ENCODE results near the gene PIGB.

Gene PIGB

GRCh38 chr15:55343168-55343567 lies 24.1 kb downstream of the PIGB start:
- DNase-seq (ENCODE audit: low spot score), result no peak

GRCh38 chr15:55344206-55344605 lies 25.2 kb downstream of the PIGB start:
- DNase-seq (ENCODE audit: low spot score), result no peak
- TF ChIP-seq CTCF (IDR thresholded peaks at IDR 0.05; ENCODE audit: extremely low read depth, missing control alignments), result no peak

More at GRCh38 chr15:55343168-55343567, 24.1 kb downstream of the PIGB start:
- no peak for TF ChIP-seq CTCF (IDR thresholded peaks at IDR 0.05; ENCODE audit: extremely low read depth, missing control alignments)

GRCh38 chr15:55348281-55348778 lies 29.3 kb downstream of the PIGB start:
- TF ChIP-seq CTCF (IDR thresholded peaks at IDR 0.05; ENCODE audit: extremely low read depth, missing control alignments), result no peak
- DNase-seq (ENCODE audit: low spot score), result no peak

GRCh38 chr15:55349282-55349681 lies 30.3 kb downstream of the PIGB start:
- DNase-seq (ENCODE audit: low spot score), result no peak
- TF ChIP-seq CTCF (IDR thresholded peaks at IDR 0.05; ENCODE audit: extremely low read depth, missing control alignments), result no peak

- no peak for DNase-seq (ENCODE audit: low spot score)
- TF ChIP-seq CTCF (IDR thresholded peaks at IDR 0.05; ENCODE audit: extremely low read depth, missing control alignments), result no peak
Observed at GRCh38 chr15:55353025-55353424, 34.0 kb downstream of the PIGB start.

GRCh38 chr15:55356985-55357585 lies 38.1 kb downstream of the PIGB start:
- TF ChIP-seq CTCF (IDR thresholded peaks at IDR 0.05; ENCODE audit: extremely low read depth, missing control alignments), result no peak
- DNase-seq (ENCODE audit: low spot score), result no peak

GRCh38 chr15:55357774-55358173 lies 38.8 kb downstream of the PIGB start:
- DNase-seq (ENCODE audit: low spot score), result no peak
- no peak for TF ChIP-seq CTCF (IDR thresholded peaks at IDR 0.05; ENCODE audit: extremely low read depth, missing control alignments)
